Sigmoid colon (tissue), 4 donors: ENCODE measurements around the gene CLPTM1.

Experiments
- POLR2AphosphoS5 ChIP-seq, 4 donors: sonication (generic); formaldehyde crosslinking; IDR thresholded peaks; one replicate each; pipeline ENCODE4 v1.6.1; 2017; ENCODE audit warnings: antibody characterized with exemption in 4 of 4
- TF ChIP-seq, protein P1 (sequence below), 4 experiments: fragments of 450-650 bp in 3 of 4; fragments of 200-600 bp in 1 of 4; IDR thresholded peaks; one replicate each; pipeline ENCODE4 v1.5.1; 2016 to 2019; ENCODE audit warnings: antibody characterized with exemption in 4 of 4, mild to moderate bottlenecking in 3 of 4, moderate library complexity in 2 of 4

DNA sequence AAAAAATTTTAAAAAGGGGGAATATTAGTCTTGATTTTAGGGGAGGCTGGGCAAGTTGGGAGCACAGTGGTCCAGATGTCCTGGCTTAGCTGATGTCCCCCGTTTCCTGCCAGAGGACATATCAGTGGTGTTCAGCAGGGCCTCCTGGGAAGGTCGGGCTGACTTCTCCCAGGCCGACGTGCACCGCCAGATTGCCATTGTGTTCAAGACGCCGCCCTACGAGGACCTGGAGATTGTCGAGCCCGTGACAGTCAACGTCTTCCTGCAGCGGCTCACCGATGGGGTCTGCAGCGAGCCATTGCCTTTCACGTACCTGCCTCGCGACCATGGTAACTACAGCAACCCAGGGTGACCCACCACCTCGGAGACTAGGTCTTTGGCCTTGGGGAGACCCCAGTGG is 77.2 kb downstream of the CLPTM1 start:
- TF ChIP-seq, protein P1, sequence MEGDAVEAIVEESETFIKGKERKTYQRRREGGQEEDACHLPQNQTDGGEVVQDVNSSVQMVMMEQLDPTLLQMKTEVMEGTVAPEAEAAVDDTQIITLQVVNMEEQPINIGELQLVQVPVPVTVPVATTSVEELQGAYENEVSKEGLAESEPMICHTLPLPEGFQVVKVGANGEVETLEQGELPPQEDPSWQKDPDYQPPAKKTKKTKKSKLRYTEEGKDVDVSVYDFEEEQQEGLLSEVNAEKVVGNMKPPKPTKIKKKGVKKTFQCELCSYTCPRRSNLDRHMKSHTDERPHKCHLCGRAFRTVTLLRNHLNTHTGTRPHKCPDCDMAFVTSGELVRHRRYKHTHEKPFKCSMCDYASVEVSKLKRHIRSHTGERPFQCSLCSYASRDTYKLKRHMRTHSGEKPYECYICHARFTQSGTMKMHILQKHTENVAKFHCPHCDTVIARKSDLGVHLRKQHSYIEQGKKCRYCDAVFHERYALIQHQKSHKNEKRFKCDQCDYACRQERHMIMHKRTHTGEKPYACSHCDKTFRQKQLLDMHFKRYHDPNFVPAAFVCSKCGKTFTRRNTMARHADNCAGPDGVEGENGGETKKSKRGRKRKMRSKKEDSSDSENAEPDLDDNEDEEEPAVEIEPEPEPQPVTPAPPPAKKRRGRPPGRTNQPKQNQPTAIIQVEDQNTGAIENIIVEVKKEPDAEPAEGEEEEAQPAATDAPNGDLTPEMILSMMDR (IDR thresholded peaks at IDR 0.05) = no peak
- TF ChIP-seq POLR2AphosphoS5 (IDR thresholded peaks at IDR 0.05) = no peak
